Epithelial cell of proximal tubule (primary cell): Measurements from ENCODE around the gene NARS2. TPM values are rescaled to one million over a fixed set of nuclear protein-coding genes. Genes with fewer than 3 reads are reported as not detected.

ENCODE experiments used
- DNase-seq: peaks from one replicate; pipeline ENCODE4 v3.0.0-alpha.2; 2011; ENCODE audit warnings: low read depth
- H3K4me3 ChIP-seq: 2 replicates; pipeline ENCODE4 v1.5.1; 2011; ENCODE audit warnings: low read depth, mild to moderate bottlenecking, low read length
- CTCF ChIP-seq: conservative IDR thresholded peaks from 2 replicates; pipeline ENCODE4 v1.5.1; 2012; ENCODE audit warnings: low read depth, mild to moderate bottlenecking, low read length
- total RNA-seq: library from RNA; depleted of rRNA; stranded (reverse); fragments of >200 nt; gene quantifications from 2 replicates; pipeline ENCODE4 v1.2.3, GENCODE V29; 2015

The NARS2 gene
- total RNA-seq, 1 donor from 2014 or later = 28.4 TPM

- TF ChIP-seq CTCF = no peak
- H3K4me3 ChIP-seq = no peak overlapping the region
- DNase-seq = no peak
Observed at GRCh38 chr11:78539506-78539905, 35.2 kb downstream of the NARS2 start.

GRCh38 chr11:78536933-78537332 is 37.7 kb downstream of the NARS2 start:
- TF ChIP-seq CTCF = no peak
- DNase-seq = no peak
- H3K4me3 ChIP-seq = no peak overlapping the region

- TF ChIP-seq CTCF = no peak
- no peak for DNase-seq
- H3K4me3 ChIP-seq = no peak overlapping the region
Observed at GRCh38 chr11:78535920-78536319, 38.7 kb downstream of the NARS2 start.

GRCh38 chr11:78535027-78535426 is 39.6 kb downstream of the NARS2 start:
- H3K4me3 ChIP-seq = no peak overlapping the region
- DNase-seq = no peak
- no peak for TF ChIP-seq CTCF

GRCh38 chr11:78533399-78533798 is 41.3 kb downstream of the NARS2 start:
- no peak for TF ChIP-seq CTCF
- no peak overlapping the region for H3K4me3 ChIP-seq
- no peak for DNase-seq

- DNase-seq = no peak
- TF ChIP-seq CTCF = no peak
- no peak overlapping the region for H3K4me3 ChIP-seq
Observed at GRCh38 chr11:78532991-78533390, 41.7 kb downstream of the NARS2 start.

GRCh38 chr11:78526497-78527146 is 48.0 kb downstream of the NARS2 start:
- DNase-seq = no peak
- no peak overlapping the region for H3K4me3 ChIP-seq
- TF ChIP-seq CTCF = no peak
